Stromal cell of bone marrow (primary cell): ENCODE results near the gene PKM.
"Not testable (repeated sequence)": the region's sequence is repeated elsewhere in the genome, so short reads cannot be mapped to it uniquely, and the experiment has no call there.

ENCODE experiments used
- DNase-seq: peaks from one replicate; pipeline ENCODE4 v3.0.0-alpha.2; 2012; ENCODE audit warnings: low read depth

PKM gene

DNA sequence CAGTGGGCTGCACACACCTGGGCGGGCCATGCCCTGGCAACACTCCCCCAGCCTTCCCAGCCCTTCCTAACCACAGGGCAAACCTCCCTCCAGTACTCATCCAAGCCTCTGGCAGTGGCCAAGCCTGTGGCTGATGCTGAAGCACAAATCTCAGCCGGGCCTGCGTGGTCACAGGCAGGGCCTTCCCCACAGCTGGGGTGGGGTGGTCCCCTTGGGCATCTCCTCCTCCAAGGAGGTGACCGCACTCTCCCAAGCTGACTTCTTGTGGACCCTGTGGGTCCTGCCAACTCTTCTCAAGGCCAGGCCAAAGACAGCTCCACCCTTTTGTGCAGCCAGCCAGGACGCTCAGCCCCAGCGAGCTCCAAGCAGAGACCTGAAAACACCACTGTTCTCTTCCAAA, 54.8 kb downstream of the PKM start:
- no peak for DNase-seq

DNA sequence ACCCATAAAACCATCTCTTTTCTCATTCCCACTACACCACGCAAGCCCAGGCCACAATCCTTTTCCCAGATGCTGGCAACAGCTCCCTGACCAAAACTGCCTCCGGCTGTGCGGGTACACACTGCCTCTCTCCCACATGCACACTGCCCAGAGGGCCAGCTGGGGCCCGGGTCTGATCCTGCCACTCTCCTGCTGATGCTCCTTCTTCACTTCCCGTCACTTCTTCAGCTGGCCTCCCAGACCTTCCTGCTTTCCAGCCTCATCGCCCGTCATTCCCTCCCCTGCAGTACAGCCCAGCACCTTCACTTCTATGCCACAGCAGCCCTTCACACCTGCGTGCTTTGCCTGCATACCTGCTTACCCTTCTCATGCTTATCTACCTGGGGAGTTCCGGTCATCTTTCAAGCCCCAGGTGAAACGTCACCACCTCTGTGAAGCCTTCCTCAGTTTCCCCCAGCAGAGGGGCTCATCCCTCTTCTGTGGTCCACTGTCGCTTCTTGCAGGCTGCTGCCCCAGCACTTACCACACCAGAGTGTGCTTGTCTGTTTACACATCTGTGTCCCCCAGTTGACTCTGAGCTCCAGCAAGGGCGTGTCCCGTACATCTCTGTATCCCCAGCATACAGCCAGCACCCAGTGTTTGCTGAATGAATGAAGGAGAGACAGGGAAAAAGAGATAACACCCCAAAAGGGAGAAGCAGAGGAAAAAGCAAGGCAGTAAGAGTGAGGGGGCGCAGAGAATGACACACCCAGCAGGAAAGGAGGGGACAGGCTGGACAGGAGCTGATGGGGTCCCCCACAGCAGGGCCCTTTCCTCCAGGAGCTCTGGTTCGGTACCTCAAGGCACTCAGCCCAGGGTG, 55.6 kb downstream of the PKM start:
- no peak for DNase-seq

DNA sequence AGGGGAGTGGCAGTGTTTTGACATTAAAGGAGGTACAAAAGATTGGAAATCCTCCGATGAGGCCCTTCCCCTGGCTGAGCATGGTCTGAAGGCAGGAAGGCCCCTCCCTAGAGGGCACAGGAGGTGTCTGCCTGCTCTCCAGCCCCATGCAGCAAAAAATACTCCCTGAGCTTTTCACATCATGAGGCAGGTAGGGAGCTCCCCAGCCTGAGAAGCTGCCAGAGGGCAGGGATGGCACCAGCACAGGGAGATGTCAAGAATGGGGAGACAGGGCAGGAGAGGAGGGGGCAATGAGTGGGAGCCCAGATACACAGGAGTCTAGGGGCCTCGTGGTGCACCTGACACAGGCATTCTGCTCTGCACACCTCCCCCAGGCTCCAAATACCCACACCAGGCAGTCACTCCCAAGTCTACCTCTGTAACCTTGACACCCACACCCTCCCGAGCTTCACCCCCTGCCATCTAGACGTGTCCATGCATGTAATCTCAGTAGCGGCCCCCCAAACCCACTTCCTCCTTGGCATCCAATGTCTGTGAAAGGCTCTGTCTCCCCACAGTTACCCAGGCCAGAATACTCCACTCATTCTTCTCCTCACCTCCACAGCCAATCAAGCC, 56.3 kb downstream of the PKM start:
- no peak for DNase-seq

DNA sequence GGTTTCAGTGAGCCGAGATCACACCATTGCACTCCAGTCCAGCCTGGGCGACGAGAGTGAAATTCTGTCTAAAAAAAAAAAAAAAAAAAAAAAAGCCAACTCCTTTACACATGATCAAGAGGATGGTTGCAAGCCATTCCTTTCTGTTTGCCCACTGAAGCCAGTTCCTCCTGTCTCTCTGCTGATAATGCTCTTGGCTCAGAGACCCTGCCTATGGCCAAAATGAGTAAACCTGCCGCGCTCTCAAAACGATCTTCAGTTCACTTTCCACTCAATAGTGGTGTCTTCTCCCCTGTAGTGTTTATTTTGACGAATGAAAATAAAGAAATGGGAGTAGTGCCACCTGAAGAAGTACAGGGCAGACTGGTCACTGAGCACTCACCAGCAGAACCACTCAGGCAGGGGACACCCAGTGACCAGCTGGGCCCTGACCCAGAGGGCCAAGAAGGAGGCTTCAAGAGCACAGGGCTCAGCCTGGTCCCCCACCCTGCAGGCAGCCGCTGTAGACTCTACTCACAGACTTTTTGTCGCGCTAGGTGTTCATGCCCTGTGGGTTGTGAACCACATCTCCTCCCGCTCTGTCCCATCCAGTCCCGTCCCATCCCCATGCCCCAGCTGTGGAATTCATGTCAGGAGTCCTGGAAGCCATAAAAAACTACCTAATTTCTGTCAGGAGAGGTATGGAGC, 57.0 kb downstream of the PKM start:
- no peak for DNase-seq

DNA sequence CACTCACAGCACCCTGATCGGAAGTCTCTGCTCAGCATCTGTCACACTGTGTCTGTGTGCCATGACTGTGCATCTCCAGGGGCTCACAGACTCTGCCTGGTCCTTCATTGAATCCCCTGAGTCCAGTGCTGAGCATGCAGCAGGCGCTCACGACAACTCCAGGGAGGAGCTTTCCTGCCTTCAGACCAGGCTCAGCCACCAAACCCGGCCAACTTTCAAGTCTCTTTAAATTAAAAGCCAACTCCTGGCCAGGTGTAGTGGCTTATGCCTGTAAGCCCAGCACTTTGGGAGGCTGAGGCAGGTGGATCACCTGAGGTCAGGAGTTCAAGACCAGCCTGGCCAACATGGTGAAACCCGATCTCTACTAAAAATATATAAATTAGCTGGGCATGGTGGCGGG, 57.6 kb downstream of the PKM start:
- DNase-seq, result no peak

DNA sequence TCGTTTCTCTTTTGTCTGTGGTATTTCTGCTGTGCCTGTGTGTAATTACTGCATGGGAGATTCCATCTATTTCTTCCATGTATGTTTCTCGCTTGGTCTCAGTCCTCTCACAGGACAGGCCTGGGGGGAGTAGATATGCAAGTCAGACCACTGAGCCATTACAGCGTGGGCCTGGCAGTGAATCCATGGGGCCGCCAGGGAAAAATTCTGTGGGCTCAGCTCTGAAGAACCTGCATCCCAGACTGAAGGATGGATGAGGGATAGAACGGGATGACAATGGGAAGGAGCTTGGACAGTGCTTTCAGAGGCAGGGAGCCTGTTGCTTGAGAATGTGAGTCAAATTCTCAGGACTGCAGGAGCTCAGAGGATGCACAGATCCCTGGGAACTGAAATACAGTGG, 58.2 kb downstream of the PKM start:
- no peak for DNase-seq

DNA sequence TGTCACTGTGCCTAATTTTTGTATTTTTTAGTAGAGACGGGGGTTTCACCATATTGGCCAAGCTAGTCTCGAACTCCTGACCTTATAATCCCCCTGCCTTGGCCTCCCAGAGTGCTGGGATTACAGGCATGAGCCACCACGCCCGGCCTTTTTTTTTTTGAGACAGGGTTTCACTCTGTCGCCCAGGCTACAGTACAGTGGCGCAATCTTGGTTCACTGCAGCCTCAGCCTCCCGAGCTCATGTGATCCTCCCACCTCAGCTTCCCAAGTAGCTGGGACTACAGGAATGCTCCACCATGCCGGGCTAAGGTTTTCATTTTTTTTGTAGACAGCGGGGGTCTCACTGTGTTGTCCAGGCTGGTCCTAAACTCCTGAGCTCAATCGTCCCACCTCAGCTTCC, 59.0 kb downstream of the PKM start:
- DNase-seq, result not testable (repeated sequence)

DNA sequence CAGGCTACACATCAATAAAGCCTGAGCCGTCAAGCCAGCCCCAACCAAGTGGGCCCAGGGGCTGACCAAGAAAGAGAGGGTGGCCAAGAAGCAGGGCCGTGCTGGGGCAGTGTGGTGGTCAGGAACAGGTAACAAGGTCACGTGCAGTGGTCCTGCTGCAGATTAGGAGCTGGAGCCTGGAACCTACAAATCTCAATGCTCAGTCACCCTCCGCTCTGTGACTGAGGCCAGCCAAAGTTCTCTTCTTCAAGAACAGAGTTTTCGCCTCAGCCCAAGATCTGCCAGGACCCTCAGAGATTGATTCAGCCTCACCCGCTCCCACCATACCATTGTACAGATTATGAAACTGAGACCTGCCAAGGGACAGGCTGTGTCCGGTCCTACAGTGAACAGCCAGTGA, 60.3 kb downstream of the PKM start:
- DNase-seq, result no peak

DNA sequence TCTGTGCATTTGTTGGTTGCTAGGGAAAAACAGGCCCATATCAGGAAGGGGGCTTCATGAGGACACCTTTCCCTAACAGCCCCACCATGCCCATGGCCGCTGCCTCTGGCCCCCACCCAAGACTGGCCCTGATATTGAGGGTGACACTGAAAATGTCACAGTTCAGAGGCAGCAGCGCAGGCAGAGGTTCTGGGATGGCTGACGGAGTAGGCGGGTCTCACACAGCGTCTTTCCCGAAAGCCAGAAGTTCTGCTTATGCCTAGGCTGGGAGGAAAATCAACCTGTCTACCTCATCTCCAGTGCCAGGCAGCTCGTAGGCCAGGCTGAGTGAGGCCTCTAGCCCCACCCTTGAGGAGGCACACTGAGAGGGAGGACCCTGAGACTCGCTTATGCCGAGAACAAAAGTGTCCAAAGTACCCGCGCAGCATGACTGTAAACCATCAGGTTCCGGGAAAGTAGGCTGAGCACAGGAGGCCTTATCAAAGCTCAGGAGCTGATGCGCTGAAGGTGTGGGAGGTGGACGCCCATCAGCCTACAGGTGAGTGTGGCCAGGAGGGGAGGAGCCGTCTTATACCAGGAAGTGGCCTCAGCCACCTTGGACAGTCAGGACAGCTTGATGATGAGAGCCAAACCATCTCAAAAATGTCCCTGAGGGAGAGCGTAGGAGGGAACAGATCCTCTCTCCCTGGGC, 60.9 kb downstream of the PKM start:
- no peak for DNase-seq

DNA sequence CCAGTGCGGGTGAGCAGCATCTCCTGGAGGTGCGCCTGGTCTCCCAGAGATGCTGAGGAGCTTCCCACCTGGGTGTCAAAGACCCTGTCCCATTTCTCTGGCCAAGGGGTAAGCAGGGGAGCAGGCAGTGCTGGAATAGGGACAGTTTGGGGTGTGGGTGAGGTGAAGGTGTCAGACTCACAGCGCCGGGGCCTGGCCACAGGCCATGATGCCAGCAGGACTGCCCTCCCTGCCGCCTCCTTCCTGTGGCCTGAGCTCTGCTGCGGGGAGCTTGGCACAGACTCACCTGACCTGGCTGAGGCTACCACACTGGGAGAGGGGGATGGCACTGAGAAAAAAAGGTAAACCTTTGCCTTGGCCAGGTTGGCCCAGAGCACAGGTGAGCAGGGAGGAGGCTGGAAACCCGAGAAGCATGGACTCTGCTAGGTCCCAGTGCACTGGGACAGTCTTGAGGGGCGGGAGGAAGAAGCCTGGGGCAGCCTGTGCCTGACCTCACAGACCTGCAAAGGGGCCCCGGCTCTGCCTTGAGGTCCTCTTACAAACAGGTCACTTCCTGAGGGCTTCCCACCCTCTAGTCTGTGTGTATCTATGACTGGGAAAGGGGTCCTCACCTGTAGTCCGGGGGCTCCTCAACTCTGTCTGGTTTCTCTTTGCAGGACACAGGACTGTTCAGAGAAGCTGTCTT, 61.6 kb downstream of the PKM start:
- DNase-seq, result no peak

DNA sequence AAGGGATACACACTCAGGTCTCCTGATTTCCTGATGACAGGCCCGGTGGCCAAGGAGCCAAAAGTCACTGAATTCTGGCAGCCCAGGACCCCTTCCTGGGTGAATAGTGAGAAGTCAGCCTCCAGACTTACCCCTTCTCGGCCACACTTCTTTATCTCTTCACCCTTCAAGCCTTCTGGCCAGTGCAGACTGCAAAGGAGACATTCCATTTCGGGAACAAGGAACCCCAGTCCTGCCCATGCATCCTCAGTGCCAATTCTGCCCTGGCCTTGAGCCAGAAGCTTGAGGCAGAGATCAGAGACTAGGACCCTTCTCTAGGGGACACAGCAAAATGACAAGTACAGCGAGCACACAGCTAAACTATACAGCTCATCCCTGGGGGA, 62.2 kb downstream of the PKM start:
- DNase-seq, result no peak

DNA sequence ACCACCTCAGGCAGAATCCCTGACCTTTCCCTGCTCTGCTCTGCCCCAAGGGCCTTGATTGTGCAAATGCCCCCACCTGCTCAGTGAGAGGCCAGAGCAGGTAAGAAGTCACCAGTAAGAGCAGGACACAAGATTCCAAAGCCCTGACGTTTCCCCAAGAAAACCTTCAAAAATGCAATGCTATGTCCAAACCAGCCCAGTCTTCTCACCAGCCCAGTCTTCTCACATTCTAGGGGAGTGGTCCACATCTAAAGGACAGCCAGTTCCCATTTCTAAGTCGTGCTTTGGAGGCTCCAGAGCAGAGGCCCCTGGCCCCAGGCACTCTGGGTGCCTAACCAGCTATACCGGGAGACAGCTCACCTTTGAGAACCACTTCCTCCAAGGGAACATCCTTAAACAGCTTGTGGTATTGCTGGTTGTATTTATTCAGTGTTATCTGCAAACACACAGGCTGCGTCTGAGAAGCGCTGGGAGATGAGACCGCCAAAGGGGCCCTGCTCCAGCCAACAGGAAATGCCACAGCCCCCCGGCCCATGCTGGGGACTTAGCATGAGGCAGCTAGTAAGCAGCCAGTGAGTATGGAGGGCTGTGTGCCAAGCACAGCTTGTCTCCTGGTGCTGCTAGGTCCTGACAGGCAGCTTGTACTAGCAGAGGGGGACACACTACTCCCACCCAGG, 62.7 kb downstream of the PKM start:
- DNase-seq, result no peak

DNA sequence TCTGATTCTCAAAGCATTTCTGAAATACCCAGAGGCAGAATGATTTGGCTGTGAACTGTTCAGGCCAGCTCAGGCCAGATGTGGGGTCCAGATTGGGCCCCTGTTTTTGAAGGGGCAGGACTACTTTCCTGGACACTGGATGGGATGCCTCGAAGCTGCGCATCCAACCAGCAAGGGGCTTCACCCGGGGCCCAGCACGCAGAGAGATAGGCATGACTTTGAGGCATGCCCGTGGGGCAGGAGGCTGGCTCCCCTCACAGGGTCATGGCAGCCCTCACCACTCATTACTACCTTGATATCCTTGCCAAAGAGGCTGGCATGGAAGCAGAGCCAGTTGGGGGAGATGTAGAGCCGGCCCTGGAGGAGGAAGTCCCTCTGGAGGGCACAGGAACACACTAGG, 63.5 kb downstream of the PKM start:
- no peak for DNase-seq

DNA sequence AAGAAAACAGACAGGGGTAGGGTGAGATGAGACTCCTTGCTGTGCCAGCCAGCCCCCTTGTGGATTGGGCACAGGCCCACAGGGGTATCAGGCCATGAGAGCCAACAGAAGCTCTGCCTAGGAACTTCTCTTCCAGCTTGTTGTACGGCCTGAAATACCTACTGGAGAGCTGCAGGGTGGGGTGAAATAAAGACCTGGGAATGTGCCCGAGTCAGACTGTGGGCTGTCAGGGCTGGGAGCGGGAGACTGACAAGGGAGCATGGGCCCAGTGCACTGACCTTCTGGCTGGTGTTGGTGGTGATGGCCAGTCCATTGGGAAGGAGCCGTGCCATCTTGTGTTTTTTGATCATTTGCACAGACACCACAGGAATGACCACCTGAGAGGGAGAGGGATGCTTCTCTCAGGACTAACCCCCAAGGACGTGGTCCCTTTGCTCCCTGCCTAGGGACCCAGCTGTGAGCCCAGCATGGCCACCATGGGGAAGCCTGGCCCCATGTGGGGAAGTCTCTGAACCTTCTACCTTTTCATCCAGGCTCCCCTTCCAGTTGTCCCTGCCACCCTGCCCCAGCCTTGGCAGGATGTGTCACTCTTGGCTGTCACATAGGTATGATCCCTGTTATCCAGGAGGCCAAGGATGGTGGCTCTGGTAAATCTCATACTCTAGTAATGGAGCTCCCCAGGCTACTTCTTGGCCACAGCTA, 64.1 kb downstream of the PKM start:
- DNase-seq, result no peak

DNA sequence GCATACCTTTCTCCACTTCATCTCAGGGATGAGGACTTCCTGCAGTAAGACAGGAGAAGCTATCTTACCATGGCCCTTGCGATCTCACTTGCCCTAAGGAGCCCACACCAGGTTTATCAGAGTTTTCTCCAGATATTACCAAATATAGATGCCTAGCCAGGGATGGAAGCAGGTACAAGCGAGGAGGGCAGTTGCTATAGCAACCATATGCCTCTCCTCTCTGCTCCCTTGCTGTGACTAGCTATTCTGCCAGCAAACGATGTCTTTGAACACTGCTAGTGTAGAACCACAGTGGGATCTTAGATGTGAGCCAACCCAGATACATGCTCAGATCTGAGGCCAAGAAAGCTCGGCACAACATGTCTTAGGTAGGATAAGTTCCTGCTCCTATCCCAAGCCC, 67.3 kb downstream of the PKM start:
- DNase-seq, result no peak

DNA sequence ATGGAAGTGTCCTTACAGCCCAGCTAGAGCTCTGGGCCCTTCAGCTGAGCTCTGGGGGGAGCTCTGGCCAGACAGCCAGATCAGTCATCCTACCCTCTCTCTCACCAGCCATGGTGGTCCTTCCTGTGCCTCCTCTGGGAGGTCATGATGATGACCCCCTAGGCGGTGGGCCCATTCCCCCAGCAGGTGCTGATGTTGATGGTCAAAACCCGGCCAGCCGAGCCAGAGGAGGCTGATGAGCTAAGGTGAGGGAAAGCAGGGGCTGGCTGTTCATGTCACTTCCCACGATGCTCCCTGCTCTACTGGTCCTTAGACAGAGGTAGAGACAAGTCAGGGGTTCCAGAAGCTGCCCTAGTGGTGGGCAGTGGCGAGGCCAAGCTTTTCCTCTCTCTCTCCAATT, 68.4 kb downstream of the PKM start:
- no peak for DNase-seq

DNA sequence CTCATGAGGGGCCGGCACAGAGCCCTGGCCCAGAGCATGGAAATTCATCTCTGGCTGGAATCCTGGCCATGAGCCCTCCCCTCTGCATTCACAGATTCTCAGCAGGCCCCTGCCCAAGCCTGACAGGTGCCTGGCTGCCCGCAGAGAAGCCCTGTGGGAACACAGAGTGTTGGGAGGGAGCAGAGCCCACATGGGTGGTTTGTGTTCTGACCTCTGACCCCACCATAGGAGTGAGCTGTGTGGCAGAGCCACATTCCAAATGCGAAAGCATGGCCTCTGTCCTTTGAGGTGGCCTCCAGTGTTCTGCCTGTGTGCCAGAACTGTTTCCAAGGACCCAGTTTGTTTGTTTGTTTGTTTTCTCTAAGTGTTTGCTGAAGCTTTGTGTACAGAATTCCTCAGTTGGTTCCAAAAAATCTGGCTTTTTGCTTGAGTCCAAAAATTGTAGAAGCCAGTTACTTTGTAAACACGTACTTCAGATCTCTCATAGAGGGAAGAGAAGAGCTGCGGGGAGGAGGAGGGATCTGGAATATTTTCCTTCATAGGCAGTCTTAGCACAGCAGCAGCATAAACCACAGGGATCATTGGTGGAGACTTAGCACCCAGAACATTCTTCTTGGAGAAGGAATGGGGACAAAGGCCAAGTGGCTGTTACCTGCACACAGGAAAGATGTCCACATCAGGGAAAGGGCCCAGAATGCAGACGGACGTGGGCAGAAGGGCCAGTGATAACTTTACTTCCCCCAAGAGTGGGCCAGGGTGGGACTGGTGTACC, 69.4 kb downstream of the PKM start:
- DNase-seq, result no peak

DNA sequence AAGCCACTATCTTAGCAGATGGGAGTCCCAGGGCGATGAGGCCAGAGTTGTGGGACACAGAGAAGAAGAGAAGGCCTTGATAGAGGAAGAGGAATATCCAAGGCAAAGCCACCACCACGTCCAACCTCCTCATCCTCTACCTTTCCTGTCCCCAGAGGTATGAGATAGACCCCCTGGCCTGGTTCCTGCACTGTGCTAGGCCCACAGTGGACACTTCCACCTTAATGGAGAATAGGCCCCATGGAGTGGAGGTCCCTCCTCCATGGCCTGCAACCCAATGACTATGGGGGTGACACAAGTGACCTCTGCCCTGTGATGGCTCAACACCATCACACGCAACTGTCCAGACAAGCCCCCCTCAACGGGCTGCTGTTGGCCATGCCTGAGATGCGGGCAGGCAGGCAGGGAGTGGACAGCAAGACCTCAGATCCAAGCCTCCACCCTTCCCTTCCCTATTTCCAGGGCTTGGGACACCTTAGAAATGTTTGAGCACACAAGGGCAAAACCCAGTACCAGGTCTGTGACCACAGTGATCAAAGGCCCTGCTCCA, 70.2 kb downstream of the PKM start:
- DNase-seq, result no peak

DNA sequence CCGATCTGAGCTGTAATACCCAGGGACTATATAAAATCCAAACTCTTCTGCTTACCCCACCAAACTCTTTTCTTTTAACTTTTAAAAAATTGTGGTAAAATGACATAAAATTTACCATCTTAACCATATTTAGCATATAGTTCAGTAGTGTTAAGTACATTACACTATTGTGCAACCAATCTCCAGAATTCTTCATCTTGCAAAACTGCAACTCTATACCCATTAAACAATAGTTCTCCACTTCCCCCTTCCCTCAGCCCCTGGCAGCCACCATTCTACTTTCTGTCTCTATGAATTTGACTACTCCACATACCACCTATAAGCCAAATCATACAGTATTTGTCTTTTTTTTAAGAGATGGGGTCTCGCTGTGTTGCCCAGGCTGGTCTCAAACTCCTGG, 74.1 kb downstream of the PKM start:
- no peak for DNase-seq
